Hindlimb muscle (tissue), 1 donor: Measurements from ENCODE around the gene NPFFR1. TPM values are rescaled to one million over a fixed set of nuclear protein-coding genes. Genes with fewer than 3 reads are reported as not detected.
"Not testable (repeated sequence)": the region's sequence is repeated elsewhere in the genome, so short reads cannot be mapped to it uniquely, and the experiment has no call there.

Source experiments
- DNase-seq: peaks from one replicate; pipeline ENCODE4 v3.0.0-alpha.2; 2013
- polyA plus RNA-seq: library from polyadenylated mRNA; unstranded; fragments of 120-200 nt; gene quantifications from one replicate; pipeline ENCODE4 v1.2.1, GENCODE V29; 2013; ENCODE audit not compliant: insufficient read length

The NPFFR1 gene
- polyA plus RNA-seq, 1 donor = 0.09 TPM

- DNase-seq = peak; percentile 17
Observed at GRCh38 chr10:70255329-70256299, 28.2 kb downstream of the NPFFR1 start.

- no peak for DNase-seq
Observed at GRCh38 chr10:70254778-70255328, 29.0 kb downstream of the NPFFR1 start.

GRCh38 chr10:70253878-70254765 is 29.7 kb downstream of the NPFFR1 start:
- DNase-seq = no peak

- no peak for DNase-seq
Observed at GRCh38 chr10:70250961-70251680, 32.7 kb downstream of the NPFFR1 start.

GRCh38 chr10:70247360-70247759 is 36.4 kb downstream of the NPFFR1 start:
- DNase-seq = no peak

- no peak for DNase-seq
Observed at GRCh38 chr10:70241081-70241480, 42.7 kb downstream of the NPFFR1 start.

GRCh38 chr10:70239986-70240385 is 43.8 kb downstream of the NPFFR1 start:
- not testable (repeated sequence) for DNase-seq

GRCh38 chr10:70239077-70239976 is 44.5 kb downstream of the NPFFR1 start:
- not testable (repeated sequence) for DNase-seq

- not testable (repeated sequence) for DNase-seq
Observed at GRCh38 chr10:70237958-70238536, 45.8 kb downstream of the NPFFR1 start.

GRCh38 chr10:70234668-70235447 is 48.9 kb downstream of the NPFFR1 start:
- peak; percentile 17 for DNase-seq

- no peak for DNase-seq
Observed at GRCh38 chr10:70233939-70234300, 49.9 kb downstream of the NPFFR1 start.

- DNase-seq = peak; percentile 98
Observed at GRCh38 chr10:70233109-70233938, 50.5 kb downstream of the NPFFR1 start, which contains the start of gene PPA1. TSS of gene PPA1 (minus strand) at chr10:70233429. CDS start at chr10:70233327, 102 bp downstream.

- DNase-seq = no peak
Observed at GRCh38 chr10:70232859-70233108, 51.0 kb downstream of the NPFFR1 start.

- peak; percentile 21 for DNase-seq
Observed at GRCh38 chr10:70232155-70232858, 51.5 kb downstream of the NPFFR1 start.

- DNase-seq = no peak
Observed at GRCh38 chr10:70228491-70228890, 55.3 kb downstream of the NPFFR1 start.

GRCh38 chr10:70227548-70228320 is 56.1 kb downstream of the NPFFR1 start:
- DNase-seq = no peak

GRCh38 chr10:70223728-70224127 is 60.1 kb downstream of the NPFFR1 start:
- DNase-seq = no peak
